GM19324 (cell line): ENCODE data around the gene STK33.

Source experiments
- ATAC-seq: cut with Tn5 transposase; IDR thresholded peaks from one replicate; pipeline ENCODE4 v1.9.1; 2021; ENCODE audit warnings: mild to moderate bottlenecking, moderate library complexity; ENCODE audit not compliant: unreplicated experiment, low FRiP score

The STK33 gene

DNA sequence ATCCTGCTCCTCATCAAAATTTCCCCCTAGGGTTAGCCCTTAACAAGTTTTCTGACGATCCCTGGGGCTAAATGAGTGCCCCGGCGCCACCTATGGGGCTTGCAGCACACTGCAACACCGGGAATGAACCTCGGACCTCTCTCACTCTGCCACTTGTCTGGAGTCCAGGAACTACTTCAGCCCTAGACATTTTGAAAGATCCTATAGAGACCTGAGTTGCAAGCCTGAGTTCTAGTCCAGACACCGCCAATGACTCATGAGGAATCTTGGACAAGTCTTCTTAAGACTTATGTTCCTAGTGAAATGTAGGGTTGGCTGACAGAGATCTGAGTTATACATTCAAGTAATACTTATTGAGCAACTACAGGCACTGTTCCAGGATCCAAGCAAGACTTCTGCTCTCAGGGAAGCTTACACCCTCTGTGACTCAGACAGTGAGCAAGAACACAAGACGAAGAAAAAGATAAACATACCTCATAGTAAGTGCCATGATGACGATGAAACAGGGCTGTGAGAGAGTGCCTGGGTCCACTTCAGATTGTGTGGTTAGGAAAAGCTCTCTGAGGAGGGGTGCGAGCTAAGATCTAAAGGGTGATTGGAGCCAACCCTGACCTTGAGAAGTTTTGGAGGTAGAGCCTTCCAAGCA lies 10.2 kb upstream of the STK33 start:
- ATAC-seq: no peak

DNA sequence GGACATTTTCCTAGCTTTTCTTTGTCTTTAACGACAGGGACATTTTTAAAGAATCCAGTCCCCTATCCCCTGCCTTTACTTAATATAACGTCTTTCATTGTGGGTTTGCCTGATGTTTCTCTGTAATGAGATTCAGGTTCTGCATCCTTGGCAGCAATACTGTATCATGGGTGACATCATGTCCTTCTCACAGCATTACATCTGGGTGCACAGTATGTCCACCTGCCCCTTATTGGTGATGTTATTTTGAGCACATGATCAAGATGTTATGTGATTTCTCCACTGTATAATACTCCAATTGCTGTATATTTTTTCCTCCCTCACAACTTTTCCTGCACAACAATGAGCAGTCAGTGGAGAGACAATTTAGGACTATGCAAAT lies 9.7 kb upstream of the STK33 start:
- no peak for ATAC-seq

DNA sequence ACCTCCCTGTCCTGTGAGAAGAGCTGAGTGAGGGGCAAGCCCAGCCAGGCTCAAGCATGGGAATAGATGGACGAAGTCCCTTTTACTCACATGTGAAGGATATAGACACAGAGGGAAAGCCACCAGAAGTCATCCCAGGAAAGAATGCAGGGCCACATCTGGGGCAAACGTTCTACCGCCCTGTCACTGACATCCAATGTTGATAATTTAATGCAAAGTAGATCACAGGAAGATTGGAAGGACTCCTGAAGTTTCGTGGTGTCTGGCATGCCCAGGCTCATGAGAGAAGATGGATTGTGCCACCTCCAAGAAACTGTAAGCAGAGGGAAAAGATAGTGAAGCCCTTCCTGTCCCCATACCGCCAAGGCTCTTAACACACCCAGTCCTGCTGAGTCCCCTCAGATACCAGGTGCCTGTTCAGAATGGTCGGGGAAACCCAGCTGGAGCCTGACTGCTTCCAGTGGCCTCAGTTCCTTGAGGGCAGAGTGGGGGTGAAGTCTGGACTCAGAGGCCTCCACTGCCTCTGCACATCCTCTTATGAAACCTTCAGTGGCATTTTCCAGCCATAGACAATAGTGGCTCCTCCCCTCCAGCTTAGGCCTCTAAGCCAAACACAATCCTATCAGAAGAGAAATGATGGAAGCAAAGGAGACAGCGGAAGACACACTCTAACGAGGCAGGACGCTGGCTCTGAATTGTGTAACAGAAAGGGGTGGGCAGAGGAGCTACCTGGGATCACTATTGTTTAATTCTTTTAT lies 7.5 kb upstream of the STK33 start:
- ATAC-seq: no peak

GRCh38 chr11:8598506-8598905 lies 4.5 kb upstream of the STK33 start:
- no peak for ATAC-seq

GRCh38 chr11:8597182-8597581 lies 3.2 kb upstream of the STK33 start:
- ATAC-seq: no peak

- no peak for ATAC-seq
Measured at GRCh38 chr11:8596504-8597046, 2.5 kb upstream of the STK33 start.

DNA sequence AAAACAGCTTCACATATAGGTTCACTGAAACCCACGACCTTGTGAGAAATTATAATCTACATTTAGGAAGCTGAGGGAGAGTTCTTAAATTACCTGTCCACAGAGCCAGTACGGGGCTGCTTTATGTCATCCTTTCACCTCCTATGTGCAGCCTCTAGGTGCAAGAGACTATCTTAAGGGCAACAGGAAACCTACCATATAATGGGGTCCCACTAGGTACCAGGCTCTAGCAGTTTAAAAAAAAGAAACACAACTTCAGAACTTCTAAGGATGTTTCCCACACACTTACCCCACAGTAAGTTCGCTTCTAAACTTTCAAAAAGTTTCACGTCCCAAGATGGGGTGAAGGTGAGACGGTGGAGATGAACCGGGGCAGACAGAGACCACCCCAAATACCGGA lies 573 bp downstream of the STK33 start:
- ATAC-seq: no peak

- no peak for ATAC-seq
Measured at GRCh38 chr11:8587915-8588314, 6.1 kb downstream of the STK33 start.

- no peak for ATAC-seq
Measured at GRCh38 chr11:8586805-8587204, 7.2 kb downstream of the STK33 start.

DNA sequence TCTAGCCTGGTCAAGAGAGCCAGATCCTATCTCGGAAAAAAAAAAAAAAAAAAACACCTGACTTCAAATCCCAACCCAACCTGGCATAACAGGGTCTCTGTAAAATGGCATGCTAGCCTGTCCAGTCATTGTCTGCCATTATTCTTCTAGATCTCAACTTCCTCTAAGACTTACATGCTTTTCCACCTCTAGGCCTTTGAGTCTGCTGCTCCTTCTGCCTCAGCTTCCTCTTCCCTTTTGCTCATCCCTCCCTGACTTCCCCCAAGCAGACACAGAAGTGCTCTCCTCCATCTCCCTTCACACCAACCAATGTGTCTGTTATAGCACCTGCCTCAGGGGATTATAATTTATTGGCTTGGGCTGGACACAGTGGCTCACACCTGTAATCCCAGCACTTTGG lies 7.8 kb downstream of the STK33 start:
- no peak for ATAC-seq

GRCh38 chr11:8584511-8584910 lies 9.5 kb downstream of the STK33 start:
- ATAC-seq: no peak

- ATAC-seq: no peak
Measured at GRCh38 chr11:8584082-8584481, 9.9 kb downstream of the STK33 start.

- ATAC-seq: no peak
Measured at GRCh38 chr11:8581300-8581699, 12.7 kb downstream of the STK33 start.

DNA sequence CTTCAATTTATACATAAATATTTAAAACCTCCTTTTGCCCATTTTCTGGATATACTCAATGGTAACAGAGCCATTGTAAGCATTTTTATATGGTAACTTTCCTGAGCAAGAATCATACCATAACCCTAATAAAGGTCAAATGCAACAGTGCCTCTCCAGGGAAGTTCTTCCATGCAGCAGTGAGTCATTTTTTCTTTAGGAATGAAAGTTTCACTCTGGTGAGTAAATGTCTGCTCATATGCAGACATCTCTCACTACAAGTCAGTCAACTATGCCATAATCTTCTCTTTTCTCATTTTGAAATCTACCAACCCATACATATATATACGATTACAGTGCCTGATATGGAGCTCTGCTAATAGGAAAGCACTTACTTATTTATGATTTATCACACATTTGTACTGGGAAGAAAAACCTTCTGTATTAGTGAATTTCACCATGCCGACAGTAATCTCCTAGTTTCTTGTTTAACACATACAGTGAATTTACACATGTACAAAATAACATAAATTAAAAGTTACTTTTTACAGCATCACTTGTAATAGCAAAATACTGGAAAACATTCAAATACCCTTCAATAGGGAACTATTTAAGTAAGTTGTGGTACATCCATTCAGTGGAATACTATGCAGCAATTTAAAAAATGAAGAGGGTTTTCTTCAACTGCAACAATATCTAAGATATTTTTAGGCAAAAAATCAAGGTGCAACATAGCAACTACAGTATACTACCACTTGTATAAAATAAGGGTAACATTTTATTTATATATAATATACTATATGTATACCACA lies 16.0 kb downstream of the STK33 start:
- ATAC-seq: no peak

DNA sequence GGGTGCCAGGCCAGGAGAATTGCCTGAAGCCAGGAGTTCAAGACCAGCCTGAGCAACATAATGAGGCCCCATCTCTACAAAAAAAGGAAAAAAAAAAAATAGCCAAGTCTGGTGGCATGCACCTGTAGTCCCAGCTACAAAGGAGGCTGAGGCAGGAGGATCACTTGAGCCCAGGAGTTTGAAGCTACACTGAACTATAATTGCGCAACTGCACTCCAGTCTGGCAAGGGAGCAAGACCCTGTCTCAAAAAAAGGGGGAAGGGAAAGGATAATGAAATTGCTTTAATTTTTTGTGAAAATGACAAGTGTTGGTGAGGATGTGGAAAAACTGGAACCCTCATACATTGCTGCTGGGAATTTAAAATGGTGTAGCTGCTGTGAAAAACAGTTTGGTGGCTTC lies 19.2 kb downstream of the STK33 start:
- ATAC-seq: no peak

- ATAC-seq: no peak
Measured at GRCh38 chr11:8573777-8574176, 20.3 kb downstream of the STK33 start.

- ATAC-seq: no peak
Measured at GRCh38 chr11:8567602-8568198, 26.3 kb downstream of the STK33 start.

GRCh38 chr11:8566613-8567210 lies 27.3 kb downstream of the STK33 start:
- ATAC-seq: no peak

- no peak for ATAC-seq
Measured at GRCh38 chr11:8564526-8564925, 29.5 kb downstream of the STK33 start.

GRCh38 chr11:8561461-8561860 lies 32.6 kb downstream of the STK33 start:
- no peak for ATAC-seq

GRCh38 chr11:8558436-8558835 lies 35.6 kb downstream of the STK33 start:
- ATAC-seq: no peak
